Stimulated activated CD4-positive, alpha-beta T cell treated with anti-CD3 and anti-CD28 coated beads, Interleukin-12 subunit alpha, Interleukin-12 subunit beta, amount 100 ng/mL, for 48 hours (primary cell): ENCODE measurements around the gene RTN4IP1.
"Not testable (repeated sequence)": the region's sequence is repeated elsewhere in the genome, so short reads cannot be mapped to it uniquely, and the experiment has no call there.

Experiments used
- DNase-seq, 3 donors: peaks; one replicate each; pipeline ENCODE4 v3.0.0-alpha.2; 2020; ENCODE audit warnings: low read depth in 2 of 3, low spot score in 1 of 3

RTN4IP1 gene

DNA sequence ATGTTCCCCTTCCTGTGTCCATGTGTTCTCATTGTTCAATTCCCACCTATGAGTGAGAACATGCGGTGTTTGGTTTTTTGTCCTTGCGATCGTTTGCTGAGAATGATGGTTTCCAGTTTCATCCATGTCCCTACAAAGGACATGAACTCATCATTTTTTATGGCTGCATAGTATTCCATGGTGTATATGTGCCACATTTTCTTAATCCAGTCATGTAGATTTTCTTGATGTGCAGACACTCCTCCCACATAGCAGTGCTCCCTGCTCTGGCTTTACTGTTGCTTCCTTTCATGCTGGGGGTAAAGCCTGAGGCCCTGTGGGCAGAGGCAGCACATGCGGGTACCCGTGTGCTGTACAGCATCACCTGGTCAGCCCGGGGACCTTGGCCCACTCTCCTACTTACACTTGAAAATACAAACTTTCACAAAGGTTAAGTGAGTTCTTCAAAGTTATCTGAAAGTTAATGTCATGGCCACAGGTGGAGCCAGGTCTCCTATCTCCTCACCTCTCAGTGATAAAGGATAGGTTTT is 80.3 kb downstream of the RTN4IP1 start:
- DNase-seq: not testable (repeated sequence)

GRCh38 chr6:106547601-106548453 is 81.5 kb downstream of the RTN4IP1 start:
- DNase-seq: peak in 1 of 3 donors; percentile 43

GRCh38 chr6:106546691-106547414 is 82.4 kb downstream of the RTN4IP1 start:
- no peak for DNase-seq

DNA sequence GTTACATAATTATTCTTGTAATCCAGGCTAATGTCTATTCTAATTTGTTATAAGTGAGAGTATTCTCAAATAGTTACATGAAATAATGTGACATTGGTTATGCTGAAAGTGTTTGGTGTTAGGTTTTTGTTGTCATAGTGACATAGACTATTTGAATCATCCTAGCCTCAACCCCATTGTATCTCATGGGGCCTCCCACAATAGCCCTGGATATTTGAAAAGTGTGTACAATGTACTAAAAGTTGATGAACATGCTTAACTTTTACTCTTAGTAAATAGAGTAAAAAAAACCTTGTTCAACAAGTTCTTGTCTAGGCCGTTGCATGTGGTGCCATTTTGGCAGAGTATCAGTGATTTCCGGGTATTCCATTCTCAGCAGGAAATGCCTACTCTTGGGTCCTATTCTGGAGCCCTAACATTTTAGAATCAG is 83.0 kb downstream of the RTN4IP1 start:
- DNase-seq: no peak

- no peak for DNase-seq
Observed at GRCh38 chr6:106540907-106541306, 88.4 kb downstream of the RTN4IP1 start.

- DNase-seq: no peak
Observed at GRCh38 chr6:106540432-106540831, 88.9 kb downstream of the RTN4IP1 start.

DNA sequence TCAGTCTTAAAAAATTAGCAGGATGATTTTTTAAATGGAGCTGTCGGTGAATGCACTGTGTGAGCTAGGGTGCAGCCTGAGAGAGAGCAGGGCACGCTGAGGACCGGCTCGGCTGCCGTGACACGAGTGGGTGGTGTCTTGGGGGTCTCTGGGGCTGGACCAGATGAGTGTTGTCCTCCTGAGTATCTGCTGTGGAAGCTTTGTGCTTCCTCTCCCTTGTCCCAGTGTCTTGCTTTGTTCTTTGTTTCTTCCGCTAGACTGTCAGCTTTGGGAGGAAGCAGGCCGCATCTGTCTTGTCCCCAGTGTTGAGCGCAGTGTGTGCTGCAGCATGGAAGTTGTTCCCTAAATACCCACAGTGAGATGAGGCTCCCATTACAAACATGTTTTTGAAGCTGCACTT is 89.4 kb downstream of the RTN4IP1 start:
- no peak for DNase-seq

DNA sequence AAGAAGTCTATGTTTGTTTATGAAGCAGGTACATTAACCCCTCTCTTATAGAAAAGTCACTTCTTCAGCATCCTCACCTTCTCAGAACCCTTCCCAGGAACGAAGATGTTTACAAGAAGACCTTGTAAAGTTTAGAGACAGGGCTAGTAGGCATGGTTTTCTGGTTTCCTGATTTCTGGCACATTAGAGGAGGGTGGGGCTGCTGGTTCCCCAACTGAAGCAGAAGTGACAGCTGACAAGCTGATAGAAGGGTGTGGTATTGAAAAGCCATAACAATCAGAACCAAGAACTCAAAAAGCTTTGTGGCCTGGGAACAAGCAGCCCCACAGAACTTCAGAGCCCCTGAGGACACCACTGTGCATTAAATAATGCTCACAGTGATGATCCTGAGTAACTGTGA is 91.2 kb downstream of the RTN4IP1 start:
- DNase-seq: no peak

DNA sequence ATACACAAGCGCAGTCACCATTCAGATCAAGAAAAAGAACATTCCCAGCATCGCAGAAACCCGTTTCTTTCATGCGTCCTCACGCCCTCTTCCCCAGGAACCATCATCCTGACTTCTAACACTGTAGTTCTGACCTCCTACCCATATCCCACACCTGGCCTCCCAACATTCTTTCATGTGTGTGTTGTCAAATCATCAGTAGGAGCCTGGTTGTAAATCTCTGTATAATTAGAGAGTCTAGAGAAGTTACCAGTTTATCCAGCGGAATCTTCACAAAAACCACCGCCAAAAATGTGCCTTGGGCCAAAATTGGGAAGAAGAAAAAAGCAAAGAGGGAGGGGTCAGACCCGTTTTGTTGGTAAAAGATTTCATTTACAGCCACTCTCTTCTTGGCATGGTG is 91.6 kb downstream of the RTN4IP1 start:
- no peak for DNase-seq

DNA sequence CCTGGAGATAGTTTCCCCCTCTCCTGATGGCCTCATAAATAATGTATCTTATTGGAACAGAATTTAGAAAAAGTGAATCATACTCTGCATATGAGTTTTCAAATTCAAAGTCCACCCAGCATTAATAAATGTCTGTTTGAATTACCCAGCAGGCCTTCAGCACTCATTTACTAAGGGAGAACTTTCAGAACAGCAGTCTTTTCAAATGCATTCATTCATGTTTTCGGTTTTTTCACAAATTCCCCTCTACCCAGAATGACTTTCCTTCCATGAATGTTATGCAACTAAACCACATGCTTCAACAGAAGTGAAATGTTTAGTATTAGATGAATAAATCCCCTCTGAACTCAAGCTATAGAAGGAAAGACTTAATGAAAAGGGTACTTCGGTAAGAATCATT is 92.4 kb downstream of the RTN4IP1 start:
- no peak for DNase-seq

GRCh38 chr6:106536357-106536756 is 92.9 kb downstream of the RTN4IP1 start:
- no peak for DNase-seq

GRCh38 chr6:106535012-106535411 is 94.3 kb downstream of the RTN4IP1 start:
- DNase-seq: no peak

DNA sequence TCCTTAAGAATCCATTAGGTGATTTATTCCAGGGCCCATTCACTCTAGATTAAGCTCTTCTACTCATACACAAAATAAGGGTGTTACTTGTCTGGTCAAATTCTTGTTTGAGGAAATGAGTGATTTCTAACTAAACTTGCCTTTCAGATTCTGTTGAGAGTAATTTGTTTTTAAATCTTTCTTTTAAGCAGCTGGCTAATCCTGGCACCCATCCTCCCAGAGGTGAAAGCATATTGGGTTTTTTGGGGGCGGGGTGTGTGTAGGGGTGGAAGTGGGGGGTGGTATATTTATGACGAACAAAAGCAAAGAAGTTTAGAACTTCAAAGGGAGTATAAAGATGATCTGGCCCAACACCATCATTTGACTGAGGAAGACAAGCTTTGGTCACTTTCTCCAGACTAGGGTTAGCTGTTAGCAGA is 94.7 kb downstream of the RTN4IP1 start:
- peak in 2 of 3 donors; percentile 42 to 54 for DNase-seq

- no peak for DNase-seq
Observed at GRCh38 chr6:106534004-106534403, 95.3 kb downstream of the RTN4IP1 start.

GRCh38 chr6:106533054-106533453 is 96.2 kb downstream of the RTN4IP1 start:
- no peak for DNase-seq

GRCh38 chr6:106530502-106530901 is 98.8 kb downstream of the RTN4IP1 start:
- DNase-seq: no peak

- DNase-seq: no peak
Observed at GRCh38 chr6:106530026-106530425, 99.3 kb downstream of the RTN4IP1 start.

GRCh38 chr6:106529438-106529837 is 99.9 kb downstream of the RTN4IP1 start:
- no peak for DNase-seq

DNA sequence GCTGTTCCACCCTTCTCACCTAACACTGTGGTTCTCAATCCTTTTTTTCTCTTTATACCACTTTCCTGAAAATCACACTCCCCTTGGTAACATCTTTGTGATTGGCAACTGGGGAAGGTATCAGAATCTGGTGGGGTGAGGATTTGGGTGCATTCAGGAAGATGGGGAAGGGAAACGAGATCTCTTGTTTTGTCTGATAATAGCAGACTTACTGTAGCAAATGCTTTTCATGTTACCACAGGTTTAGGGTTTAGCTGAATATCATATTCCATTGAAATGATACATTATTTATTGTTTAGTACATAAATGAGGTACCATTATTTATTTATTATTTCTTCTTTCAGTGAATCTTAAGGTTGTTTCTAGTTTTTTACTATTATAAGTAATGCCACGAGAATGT is 100.8 kb downstream of the RTN4IP1 start:
- DNase-seq: no peak

DNA sequence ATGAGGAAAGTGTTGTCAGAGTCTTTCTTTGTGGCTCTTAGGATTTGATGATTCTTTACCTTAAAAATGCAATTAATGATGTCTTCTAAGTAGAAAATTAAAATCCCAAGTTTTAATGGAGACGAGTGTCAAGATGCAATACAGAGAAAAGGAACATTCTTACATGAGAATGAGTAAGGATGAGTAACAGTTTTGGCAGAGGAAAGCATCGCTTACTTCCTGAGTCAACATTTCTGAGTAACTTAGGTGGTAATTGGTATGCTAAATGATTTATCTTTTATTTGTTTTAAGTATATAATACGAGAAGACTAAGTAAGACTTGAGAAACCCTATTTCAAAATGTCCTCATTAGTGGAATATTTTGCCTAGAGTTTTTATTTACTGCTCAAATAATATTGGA is 101.3 kb downstream of the RTN4IP1 start:
- DNase-seq: no peak

DNA sequence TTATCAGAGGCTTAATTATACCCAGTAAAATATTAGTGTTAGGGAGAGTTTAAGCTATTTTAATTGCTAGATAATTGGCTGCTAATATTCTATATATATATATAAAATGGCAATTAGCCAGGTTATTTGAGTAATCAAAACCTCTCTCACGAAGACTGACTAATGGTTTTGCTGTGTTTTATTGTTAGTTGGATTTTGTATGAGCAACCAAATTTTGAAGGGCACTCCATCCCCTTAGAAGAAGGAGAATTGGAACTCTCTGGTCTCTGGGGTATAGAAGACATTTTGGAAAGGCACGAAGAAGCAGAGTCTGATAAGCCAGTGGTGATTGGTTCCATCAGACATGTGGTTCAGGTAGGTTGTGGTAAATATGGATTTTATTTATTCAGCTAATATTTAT is 102.2 kb downstream of the RTN4IP1 start:
- no peak for DNase-seq

- no peak for DNase-seq
Observed at GRCh38 chr6:106525882-106526275, 103.4 kb downstream of the RTN4IP1 start.
